Measurements from ENCODE around the gene SMYD3.
"Not testable (repeated sequence)": the region's sequence is repeated elsewhere in the genome, so short reads cannot be mapped to it uniquely, and the experiment has no call there.

The SMYD3 gene

DNA sequence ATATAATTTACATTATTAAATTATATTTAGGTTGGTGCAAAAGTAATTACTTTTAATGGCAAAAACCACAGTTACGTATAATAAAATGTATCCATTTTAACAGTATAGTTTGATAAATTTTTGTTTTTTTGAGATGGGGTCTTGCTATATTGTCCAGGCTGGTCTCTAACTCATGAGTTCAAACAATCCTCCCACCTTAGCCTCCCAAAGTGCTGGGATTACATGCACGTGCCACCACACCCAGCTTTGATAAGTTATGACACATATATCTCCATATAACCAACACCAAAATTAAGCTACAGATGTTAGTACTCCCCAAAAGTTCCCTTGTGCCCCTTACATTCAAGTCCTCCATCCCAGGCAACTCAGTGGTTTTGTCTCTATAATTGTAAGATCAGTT is 163.1 kb downstream of the SMYD3 start:
- no peak for DNase-seq

DNA sequence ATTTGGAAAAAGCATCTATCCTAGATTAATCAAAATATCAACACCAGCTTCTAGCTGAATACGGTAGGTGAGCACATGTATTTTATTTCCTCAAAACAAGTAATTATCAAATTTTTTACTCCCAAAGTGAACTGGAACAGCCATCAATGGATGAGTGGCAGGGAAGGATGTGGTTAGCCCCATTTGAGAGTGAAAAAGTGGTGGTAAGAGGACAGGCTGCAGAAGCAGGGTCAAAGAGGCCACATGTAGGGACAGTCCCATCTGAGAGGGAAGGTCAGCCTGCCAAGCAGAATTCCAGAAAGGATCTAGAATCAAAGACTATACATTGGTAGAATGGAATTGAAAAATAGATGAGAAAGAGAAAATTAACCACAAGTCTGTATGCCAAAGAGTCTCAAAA is 163.8 kb downstream of the SMYD3 start:
- DNase-seq: no peak

DNA sequence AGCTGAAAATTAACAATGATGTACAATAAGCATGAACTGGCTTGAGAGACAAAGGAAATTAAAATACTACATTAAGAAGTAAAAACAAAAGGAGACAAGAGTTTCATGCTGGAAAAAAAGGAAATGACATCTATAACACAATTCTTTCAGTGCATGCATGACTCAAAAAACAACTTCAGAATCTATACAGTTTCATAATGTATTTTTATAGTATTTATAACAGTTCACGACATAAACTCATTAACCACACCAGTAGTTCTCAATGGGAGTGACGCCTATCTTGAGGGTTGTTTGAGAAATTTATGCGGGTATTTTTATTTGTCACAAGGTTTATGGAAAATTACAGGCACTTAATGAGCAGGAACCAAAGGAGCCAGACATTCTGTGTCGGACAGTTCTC is 168.5 kb downstream of the SMYD3 start:
- no peak for DNase-seq

DNA sequence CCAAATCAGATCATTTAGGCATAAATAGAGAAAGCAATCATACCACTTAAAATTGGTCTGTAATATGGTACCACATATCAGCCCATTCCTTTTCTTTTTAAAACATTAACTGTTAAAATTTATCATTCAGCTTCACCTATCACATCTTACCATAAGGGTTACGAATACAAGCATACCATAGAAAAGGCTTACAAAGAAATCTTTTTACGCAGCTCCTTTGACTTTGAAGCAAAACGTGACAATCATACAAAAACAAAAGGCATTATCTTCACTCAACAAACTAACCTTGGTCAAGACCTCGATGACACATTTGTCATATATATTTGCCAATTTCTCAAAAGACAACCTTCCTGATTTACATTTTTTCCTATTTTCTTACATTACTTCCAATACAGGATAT is 169.0 kb downstream of the SMYD3 start:
- no peak for DNase-seq

DNA sequence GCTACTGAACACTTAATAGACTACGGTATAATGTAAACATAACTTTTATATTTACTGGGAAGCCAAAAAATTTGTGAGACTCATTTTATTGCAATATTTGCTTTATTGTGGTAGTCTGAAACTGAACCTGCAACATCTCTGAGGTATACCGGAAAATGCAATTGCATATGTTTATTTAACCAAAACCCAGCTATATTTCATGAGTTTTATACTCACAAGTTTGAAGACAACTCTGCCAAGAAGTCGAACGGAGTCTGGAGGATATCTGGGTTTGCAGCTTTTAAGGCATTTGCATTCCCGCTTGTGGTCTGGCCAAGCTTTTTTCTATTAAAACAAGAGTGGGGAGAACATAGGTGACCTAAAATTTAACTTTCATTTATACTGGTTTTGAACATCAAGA is 171.9 kb downstream of the SMYD3 start:
- DNase-seq: no peak

DNA sequence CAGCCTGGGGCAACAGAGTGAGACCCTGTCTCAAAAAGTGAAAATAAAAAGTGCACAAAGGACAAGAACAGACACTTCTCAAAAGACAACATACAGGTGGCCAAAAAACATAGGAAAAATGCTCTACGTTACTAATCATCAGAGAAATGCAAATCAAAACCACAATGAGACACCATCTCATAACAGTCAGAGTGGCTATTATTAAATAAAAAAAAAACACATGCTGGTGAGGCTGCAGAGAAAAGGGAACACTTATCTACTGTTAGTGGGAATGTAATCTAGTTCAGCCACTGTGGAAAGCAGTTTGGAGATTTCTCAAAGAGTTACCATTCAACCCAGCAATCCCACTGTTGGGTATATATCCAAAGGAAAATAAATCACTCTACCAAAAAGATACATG is 173.2 kb downstream of the SMYD3 start:
- DNase-seq: no peak

DNA sequence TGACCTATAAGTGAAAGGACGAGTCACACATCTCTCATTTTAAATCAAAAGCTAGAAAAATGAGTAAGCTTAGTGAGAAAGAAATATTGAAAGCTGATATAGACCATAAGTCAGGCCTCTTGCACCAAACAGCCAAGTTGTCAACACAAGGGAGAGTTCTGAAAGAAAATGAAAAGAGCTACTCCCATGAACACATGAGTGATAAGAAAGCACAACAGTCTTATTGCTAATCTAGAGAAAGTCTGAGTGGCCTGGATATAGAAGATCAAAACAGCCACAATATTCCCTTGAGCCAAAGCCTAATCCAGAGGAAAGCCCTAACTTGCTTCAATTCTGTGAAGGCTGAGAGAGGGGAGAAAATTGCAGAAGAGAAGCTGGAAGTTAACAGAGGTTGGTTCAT is 175.0 kb downstream of the SMYD3 start:
- DNase-seq: no peak

DNA sequence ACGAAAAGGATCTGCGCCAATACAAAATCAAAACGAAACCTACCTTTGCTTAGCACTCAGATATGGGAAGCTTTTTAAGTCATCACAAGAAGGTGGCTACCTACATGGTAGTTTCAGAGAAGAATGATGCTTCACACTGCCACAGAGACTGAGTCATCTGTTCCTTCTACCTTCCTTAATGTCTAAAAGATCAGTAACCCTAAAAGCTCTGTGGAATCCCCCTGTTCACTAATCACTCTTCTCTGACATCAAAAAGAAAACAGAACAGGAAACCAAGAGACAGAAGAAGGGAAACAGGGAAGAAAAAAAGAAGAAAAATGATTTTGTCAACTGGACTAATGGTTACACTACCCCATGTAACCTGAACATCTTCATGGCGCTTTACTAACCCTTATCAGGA is 177.2 kb downstream of the SMYD3 start:
- DNase-seq: no peak

DNA sequence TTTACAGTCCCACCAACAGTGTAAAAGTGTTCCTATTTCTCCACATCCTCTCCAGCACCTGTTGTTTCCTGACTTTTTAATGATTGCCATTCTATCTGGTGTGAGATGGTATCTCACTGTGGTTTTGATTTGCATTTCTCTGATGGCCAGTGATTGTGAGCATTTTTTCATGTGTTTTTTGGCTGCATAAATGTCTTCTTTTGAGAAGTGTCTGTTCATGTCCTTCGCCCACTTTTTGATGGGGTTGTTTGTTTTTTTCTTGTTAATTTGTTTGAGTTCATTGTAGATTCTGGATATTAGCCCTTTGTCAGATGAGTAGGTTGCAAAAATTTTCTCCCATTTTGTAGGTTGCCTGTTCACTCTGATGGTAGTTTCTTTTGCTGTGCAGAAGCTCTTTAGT is 177.8 kb downstream of the SMYD3 start:
- not testable (repeated sequence) for DNase-seq

DNA sequence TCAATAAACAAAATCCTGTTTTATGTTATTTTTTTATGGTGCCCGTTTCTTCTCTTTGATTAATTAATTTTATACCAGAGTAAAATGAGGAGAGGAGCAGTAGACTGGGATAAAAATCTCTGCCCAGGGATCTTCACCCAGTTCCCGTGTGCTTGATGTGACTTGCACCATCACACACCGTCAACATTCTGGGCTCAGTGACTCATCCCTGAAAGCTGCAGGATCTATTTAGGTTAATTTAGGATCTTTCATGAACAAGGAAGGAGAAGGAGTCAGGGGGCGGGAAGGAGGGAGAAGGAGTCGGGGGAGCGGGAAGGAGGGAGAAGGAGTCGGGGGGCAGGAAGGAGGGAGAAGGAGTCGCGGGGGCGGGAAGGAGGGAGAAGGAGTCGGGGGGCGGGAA is 182.4 kb downstream of the SMYD3 start:
- DNase-seq: no peak

DNA sequence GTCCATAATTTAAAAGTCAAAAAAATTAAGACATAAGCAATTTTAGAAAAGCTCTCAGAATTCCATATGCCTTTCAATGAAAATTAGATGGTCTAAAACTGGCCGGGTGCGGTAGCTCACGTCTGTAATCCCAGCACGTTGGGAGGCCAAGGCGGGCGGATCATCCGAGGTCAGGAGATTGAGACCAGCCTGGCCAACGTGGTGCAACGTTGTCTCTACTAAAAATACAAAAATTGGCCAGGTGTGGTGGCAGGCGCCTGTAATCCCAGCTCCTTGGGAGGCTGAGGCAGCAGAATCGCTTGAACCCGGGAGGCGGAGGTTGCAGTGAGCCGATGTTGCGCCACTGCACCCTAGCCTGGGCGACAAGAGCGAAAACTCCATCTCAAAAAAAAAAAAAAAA is 183.0 kb downstream of the SMYD3 start:
- DNase-seq: not testable (repeated sequence)

DNA sequence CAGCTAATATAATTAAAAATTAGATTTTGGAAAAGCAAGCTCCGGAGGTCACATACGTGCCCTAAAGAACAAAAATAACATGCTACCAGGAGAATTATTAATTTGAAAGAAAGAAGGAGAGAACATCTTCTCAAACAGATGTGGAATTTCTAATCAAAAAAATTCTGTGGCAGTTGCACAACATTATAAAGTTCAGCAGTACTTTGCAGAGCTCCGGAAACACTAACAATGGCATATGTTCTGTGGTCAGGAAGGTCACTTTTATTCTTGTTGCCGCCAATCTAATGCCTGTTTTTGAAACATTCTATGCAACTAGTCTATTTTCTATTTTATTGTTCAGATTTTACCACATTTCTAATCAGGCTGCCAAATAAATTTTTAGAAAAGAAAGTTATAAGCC is 186.8 kb downstream of the SMYD3 start:
- no peak for DNase-seq

DNA sequence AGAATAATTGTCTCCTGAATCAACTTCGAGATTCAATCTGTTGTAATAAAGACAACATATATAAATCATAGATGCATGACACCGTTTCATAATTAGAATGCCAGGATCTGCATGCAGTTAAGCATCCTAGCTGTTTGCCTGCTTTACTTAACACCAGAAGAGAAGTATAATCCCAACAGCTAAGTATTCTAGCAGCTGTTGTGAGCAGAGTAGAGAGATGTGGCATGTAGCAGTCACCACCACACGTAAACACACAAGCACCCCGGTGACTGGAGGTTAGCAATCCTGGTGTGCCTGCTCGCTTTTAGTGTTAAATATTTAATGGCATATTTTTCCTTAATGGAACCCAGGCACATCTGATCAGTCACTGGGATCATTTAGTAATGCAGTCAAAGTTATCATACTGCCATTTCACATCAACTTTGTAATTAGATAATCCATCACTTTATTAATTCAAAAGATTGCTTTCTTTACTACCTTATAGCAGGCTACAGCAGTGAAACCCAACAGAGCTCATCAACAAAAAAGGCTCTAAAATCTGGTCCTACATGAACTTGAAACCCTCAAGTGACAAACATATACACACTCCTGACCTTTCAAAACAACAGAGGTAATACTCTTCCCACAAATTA is 187.9 kb downstream of the SMYD3 start:
- DNase-seq: no peak

DNA sequence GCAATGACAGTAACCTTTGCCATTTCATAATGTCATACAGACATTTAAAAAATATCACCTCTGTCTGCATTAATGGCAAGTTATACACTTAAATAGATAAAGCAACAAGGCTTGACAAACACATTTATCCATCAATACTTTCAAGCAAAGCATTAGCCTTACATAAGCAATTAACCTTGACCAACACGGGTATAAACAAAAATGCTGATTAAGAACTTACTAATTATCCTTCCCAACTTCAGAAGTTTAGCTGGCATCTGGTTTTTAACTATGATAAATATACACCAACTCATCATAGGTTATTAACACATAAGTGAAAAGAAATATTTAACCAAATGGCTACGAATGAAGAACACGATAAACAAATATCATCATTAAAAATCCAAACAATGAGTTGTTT is 188.5 kb downstream of the SMYD3 start:
- no peak for DNase-seq

DNA sequence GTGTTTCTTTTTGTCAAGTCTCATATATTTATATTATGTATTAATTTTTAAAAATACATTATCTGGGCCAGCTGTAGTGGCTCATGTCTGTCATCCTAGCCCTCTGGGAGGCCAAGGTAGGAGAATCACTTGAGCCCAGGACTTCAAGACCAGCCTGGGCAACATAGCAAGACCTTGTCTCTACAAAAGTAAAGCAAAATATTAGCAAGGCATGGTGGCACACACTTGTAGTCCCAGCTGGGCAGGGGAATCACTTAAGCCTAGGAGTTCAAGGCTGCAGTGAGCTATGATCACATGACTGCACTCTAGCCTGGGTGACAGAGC is 189.1 kb downstream of the SMYD3 start:
- DNase-seq: no peak

DNA sequence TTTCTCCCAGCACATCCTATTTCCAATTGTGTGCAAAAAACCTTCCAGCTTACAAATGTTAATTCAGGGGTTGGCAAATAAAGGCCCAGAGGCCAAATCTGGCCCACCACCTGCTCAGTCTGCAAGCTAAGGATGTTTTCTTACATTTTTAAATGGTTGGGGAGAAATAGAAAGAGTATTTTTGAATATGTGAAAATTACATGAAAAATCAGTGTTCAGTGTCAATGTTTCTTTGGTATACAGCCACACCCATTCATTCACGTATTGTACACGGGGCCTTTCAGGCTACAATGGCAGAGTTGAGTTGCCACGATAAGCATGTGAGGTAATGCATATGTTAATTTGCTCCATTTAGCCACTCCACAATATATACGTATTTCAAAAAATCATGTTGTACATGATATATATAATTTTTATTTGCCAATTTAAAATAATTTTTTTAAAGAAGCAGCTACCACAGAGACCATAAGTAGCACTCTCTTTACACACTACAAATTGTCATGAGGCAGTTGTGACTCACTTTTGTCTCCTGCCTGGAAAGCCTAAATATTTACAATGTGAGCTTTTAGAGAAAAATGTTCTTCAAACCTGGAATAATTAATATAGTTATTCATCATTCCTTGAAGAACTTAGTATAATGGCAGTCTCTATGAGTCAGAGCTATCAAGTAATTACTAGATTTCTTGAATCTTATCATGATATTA is 189.6 kb downstream of the SMYD3 start:
- no peak for DNase-seq

DNA sequence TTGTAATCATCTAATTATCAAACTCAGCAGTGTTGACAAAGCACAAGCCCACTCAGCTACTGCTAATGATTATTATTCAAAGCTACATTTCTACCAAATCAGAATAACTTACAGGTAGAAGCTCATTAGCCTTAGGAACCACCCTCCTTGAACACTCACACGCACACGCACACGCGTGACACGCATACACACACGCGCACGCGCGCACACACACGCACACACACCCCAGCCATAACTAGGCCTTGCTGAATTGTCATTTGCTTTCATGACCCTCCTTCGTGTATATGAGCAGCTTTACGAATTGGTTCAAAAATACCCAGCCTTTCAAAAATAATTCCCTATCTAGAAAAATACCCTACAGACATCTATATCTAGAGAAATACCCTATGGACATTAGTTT is 195.6 kb downstream of the SMYD3 start:
- no peak for DNase-seq

DNA sequence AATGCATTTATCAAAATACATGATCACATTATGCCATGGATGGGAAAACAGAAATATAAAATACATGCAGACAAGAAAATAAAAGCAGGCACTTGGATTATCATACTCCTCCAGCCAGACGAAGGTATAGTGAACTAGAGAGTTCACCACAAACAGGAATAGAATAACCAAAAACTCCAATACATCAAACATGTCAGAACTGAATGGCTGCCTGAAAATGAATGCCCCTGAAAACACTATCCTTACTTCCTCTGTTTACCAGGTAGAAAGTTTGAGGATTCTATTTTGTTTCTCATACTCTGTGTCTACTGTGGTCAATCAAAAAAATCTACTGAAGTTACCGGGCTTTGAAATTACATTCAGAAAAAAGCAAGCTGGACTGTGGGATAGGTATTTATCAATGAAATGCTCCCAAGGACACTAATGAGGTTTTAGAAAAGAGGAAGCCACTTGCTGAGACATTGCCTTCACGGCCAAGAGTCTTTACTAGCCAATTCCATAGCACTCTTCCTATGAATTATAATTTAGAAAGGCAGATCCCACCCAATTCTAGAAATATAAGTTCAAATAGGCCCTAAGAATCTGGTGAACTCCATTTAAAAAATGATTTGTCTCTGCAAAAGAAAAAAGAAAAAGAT is 197.7 kb downstream of the SMYD3 start:
- no peak for DNase-seq

DNA sequence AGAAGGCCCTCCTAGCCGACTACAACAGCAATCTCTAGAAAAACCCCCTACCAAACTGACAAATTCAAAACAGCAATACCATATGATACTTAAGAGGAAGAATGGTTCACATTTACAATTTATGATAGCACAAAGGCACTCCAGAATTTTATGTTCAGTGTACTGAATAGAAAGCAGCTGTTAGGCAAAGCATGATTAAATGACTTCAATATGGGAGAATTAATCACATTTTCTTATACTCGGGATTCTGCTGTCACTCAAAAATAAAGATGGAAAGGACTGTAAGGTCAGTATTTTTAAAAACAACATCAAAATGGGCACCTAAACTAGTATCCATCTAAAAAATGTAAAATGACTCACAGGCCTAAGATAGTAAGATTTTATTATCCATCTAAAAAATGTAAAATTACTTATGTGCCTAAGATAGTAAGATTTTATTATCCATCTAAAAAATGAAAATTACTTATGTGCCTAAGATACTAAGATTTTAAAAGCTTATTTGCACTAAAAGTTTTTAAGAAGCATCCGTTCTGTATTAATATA is 198.5 kb downstream of the SMYD3 start:
- no peak for DNase-seq

DNA sequence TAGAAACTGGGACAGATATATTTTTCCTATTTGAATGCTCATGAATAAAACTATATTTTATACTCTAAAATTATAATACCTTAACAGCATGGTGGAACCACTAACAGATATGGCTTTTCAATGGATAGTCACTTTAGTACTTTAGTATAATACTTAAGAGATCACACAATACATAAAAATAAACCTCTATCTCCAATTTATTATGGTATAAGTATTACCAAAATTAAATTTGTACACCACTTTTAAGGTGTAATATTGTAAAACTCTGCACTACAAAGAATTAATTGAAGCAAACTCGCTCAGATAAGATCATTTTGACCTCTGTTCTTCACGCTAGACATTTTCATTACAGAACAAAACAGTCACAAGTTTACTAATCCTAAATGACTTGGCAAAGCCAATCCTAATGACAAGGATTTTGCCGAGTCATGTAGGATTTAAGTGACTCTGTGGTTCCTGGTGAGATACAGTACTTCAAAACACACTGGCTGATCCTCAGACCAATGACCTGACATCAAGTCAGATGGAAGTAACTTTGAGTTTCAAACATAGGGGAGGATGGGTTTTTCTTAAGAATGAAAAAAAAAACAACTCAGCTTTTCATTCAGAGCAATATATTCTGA is 200.6 kb downstream of the SMYD3 start:
- DNase-seq: no peak

DNA sequence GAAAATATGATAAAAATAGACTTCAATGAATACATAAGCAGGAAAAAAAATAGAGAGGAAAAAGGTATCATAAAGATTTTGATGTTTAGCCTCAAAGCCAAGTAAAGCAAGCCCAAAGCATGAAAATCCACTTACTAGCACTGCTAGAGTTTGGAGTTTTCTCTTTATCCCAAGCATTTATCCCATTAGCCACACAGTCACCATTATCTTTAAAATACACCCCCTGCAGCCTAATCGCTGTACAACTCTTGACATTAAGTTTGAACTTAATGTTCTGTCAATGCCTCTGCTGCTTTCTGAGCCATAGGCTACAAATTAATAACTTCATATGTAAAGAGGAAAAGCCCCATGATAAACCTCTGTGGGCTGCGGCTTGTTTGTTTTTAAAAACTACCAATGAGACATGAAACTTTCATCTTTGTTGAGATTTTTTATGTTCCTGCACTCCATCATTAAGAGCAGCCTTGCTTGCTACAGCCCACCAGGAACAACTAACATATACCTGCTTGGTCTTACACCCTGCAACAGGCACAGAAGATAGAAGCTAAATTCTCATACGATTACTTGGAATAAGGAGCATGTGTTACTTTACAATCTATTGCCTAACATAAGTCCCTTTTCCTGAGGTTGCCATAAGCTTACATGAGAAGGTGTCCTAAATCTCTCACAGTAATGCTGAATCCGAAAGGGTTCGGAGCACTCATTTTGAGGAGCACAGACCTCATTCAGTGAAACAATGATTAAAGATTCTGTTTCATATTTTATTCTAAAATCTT is 202.4 kb downstream of the SMYD3 start:
- DNase-seq: no peak

DNA sequence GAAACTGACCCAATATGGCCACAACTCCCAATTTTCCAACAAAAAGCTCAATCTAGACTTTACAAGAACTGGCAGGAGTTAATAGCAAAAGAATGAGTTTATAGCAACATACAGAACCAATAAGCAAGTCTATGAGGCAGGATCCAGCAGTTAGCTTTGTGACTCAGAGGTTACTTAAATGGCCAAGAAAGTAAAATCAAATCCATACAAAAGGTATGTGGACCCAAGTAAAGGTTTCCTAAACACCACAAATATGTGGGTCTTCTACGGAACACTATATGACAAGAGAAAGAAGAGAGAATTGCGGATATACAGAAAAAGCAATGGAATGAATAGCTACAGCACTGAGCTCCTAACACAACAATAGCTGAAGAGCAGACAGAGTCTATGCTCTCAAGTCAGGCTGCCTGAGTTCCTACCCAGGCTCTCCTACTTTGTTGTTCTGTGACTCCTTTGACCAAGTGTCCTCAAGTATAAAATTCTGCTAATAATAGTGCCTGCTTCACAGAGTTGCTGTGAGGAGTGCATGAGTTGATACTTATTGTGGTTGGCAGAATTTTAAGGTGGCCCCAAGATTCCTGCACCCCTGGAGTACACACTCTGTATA is 204.3 kb downstream of the SMYD3 start:
- DNase-seq: no peak

DNA sequence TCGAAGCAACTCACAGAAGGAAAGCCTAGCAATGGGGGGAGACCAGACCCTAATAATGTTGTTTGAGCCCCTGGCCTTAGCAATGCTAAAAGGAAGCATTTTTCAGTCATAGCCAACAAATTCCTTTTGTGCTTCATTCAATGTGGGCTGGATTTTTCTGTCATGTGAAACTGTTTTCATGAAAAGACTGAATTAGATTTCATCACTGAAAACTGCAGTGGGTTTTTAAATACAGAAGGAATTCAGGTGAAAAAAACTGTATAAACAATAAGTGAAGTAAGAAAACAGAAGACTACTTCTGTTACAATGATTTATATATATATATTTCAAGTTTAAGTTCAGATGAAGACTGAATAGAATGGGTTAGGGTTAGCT is 204.8 kb downstream of the SMYD3 start:
- no peak for DNase-seq

Data from hippocampal formation (tissue), 2 donors.